Adipocyte (in vitro differentiated cells): ENCODE measurements around the gene GLB1L3.
"Not testable (repeated sequence)": the region's sequence is repeated elsewhere in the genome, so short reads cannot be mapped to it uniquely, and the experiment has no call there.

Source experiments
- DNase-seq: peaks from one replicate; pipeline ENCODE4 v3.0.0-alpha.2; 2015; ENCODE audit warnings: low read depth
- H3K27me3 ChIP-seq: replicated peaks from 2 replicates; pipeline ENCODE4 v1.7.0; 2013; ENCODE audit warnings: mild to moderate bottlenecking, low read length, moderate library complexity; ENCODE audit not compliant: control insufficient read depth, insufficient read depth
- H3K36me3 ChIP-seq: 2 replicates; pipeline ENCODE4 v1.7.0; 2013; ENCODE audit warnings: low read length, mild to moderate bottlenecking, moderate library complexity; ENCODE audit not compliant: control insufficient read depth, insufficient read depth, severe bottlenecking
- H3K4me1 ChIP-seq: 2 replicates; pipeline ENCODE4 v1.7.0; 2013; ENCODE audit warnings: mild to moderate bottlenecking, low read length, moderate library complexity; ENCODE audit not compliant: control insufficient read depth, insufficient read depth
- H3K4me3 ChIP-seq: 2 replicates; pipeline ENCODE4 v1.7.0; 2013; ENCODE audit warnings: mild to moderate bottlenecking, low read length, moderate library complexity
- H3K9ac ChIP-seq: 2 replicates; pipeline ENCODE4 v1.7.0; 2013; ENCODE audit warnings: mild to moderate bottlenecking, low read length, moderate library complexity
- H3K9me3 ChIP-seq: 2 replicates; pipeline ENCODE4 v1.7.0; 2013; ENCODE audit warnings: mild to moderate bottlenecking, low read length, moderate library complexity; ENCODE audit not compliant: control insufficient read depth

Gene GLB1L3

DNA sequence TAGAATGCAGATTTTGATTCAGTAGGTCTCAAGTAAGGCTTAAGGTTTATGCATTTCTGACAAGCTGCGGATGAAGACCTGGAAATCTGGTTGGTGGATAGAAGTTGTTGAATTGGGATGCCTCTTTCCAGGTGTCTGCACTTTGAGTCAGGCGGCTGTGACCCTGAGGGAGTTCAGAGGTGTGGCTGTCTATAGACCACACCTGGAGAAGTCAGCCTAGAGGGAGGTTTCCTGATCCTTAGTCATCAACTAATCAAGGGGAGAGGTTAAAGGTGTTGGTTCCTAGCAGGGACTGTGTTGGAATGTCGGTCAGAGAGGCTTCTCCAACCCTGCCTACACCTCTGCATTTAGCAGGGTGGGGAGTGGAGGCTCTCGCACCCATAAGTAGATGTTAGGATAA, 63.6 kb downstream of the GLB1L3 start:
- no peak overlapping the region for H3K4me3 ChIP-seq
- peaks cover 7% of the 10 kb centered on the region for H3K27me3 ChIP-seq
- H3K9ac ChIP-seq, result no peak overlapping the region
- no peak for DNase-seq
- no peaks in the 10 kb centered on the region for H3K36me3 ChIP-seq
- H3K9me3 ChIP-seq, result no peaks in the 10 kb centered on the region
- H3K4me1 ChIP-seq, result no peaks in the 10 kb centered on the region

- H3K27me3 ChIP-seq, result peaks cover 7% of the 10 kb centered on the region
- H3K9ac ChIP-seq, result no peak overlapping the region
- no peak overlapping the region for H3K4me3 ChIP-seq
- H3K4me1 ChIP-seq, result no peaks in the 10 kb centered on the region
- no peak for DNase-seq
- no peaks in the 10 kb centered on the region for H3K36me3 ChIP-seq
- no peaks in the 10 kb centered on the region for H3K9me3 ChIP-seq
Observed at GRCh38 chr11:134340354-134340964, 64.3 kb downstream of the GLB1L3 start.

- H3K27me3 ChIP-seq, result peaks cover 7% of the 10 kb centered on the region
- H3K9me3 ChIP-seq, result no peaks in the 10 kb centered on the region
- H3K4me1 ChIP-seq, result no peaks in the 10 kb centered on the region
- no peaks in the 10 kb centered on the region for H3K36me3 ChIP-seq
- no peak overlapping the region for H3K4me3 ChIP-seq
- no peak overlapping the region for H3K9ac ChIP-seq
- no peak for DNase-seq
Observed at GRCh38 chr11:134341805-134342571, 65.8 kb downstream of the GLB1L3 start.

GRCh38 chr11:134342572-134343340, 66.6 kb downstream of the GLB1L3 start:
- DNase-seq, result no peak
- Histone ChIP-seq H3K4me1 (no peaks in the 10 kb centered on the region), H3K27me3 (peaks cover 13% of the 10 kb centered on the region), H3K9ac (no peak overlapping the region), H3K4me3 (no peak overlapping the region), H3K9me3 (no peaks in the 10 kb centered on the region), H3K36me3 (no peaks in the 10 kb centered on the region)

GRCh38 chr11:134343646-134344045, 67.5 kb downstream of the GLB1L3 start:
- Histone ChIP-seq H3K36me3 (no peaks in the 10 kb centered on the region), H3K4me1 (no peaks in the 10 kb centered on the region), H3K9ac (no peak overlapping the region), H3K4me3 (no peak overlapping the region), H3K9me3 (no peaks in the 10 kb centered on the region), H3K27me3 (peaks cover 14% of the 10 kb centered on the region)
- no peak for DNase-seq

GRCh38 chr11:134344497-134345236, 68.5 kb downstream of the GLB1L3 start:
- not testable (repeated sequence) for H3K36me3 ChIP-seq, H3K9ac ChIP-seq, H3K9me3 ChIP-seq, H3K4me3 ChIP-seq, H3K4me1 ChIP-seq, DNase-seq
- H3K27me3 ChIP-seq, result peaks cover 14% of the 10 kb centered on the region

DNA sequence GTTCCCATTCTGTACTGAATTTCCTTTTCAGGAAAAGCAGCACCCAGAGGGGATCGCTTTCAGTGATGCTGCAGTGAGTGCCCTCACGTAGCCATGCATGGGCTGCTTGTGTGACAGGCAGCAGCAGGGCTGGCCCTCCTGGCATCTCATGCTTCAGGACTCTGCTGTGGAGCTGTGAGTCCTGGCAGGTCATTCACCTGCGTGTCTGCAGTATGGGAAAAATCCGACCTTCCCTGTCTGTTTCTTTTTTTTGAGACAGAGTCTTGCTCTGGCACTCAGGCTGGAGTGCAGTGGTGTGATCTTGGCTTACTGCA, 69.0 kb downstream of the GLB1L3 start:
- Histone ChIP-seq H3K9ac (no peak overlapping the region), H3K4me1 (no peaks in the 10 kb centered on the region), H3K4me3 (no peak overlapping the region), H3K36me3 (no peaks in the 10 kb centered on the region), H3K9me3 (no peaks in the 10 kb centered on the region), H3K27me3 (peaks cover 13% of the 10 kb centered on the region)
- no peak for DNase-seq

GRCh38 chr11:134346101-134346975, 70.2 kb downstream of the GLB1L3 start:
- Histone ChIP-seq H3K27me3 (peaks cover 11% of the 10 kb centered on the region), H3K4me3 (no peak overlapping the region), H3K36me3 (no peaks in the 10 kb centered on the region), H3K9ac (no peak overlapping the region), H3K9me3 (no peaks in the 10 kb centered on the region), H3K4me1 (no peaks in the 10 kb centered on the region)
- no peak for DNase-seq

- H3K4me3 ChIP-seq, result no peak overlapping the region
- H3K27me3 ChIP-seq, result peaks cover 11% of the 10 kb centered on the region
- H3K4me1 ChIP-seq, result no peaks in the 10 kb centered on the region
- H3K9me3 ChIP-seq, result no peaks in the 10 kb centered on the region
- DNase-seq, result no peak
- H3K36me3 ChIP-seq, result no peaks in the 10 kb centered on the region
- no peak overlapping the region for H3K9ac ChIP-seq
Observed at GRCh38 chr11:134346976-134347350, 70.8 kb downstream of the GLB1L3 start.

GRCh38 chr11:134347441-134347840, 71.3 kb downstream of the GLB1L3 start:
- no peak for DNase-seq
- H3K9ac ChIP-seq, result no peak overlapping the region
- no peak overlapping the region for H3K4me3 ChIP-seq
- no peaks in the 10 kb centered on the region for H3K9me3 ChIP-seq
- H3K36me3 ChIP-seq, result no peaks in the 10 kb centered on the region
- H3K4me1 ChIP-seq, result no peaks in the 10 kb centered on the region
- H3K27me3 ChIP-seq, result peaks cover 11% of the 10 kb centered on the region
